Hematopoietic multipotent progenitor cell (in vitro differentiated cells): Measurements from ENCODE around the gene CCL17. TPM values are rescaled to one million over a fixed set of nuclear protein-coding genes. Genes with fewer than 3 reads are reported as not detected.
"Not testable (repeated sequence)": the region's sequence is repeated elsewhere in the genome, so short reads cannot be mapped to it uniquely, and the experiment has no call there.

Experiments used
- DNase-seq, 3 donors: peaks; one replicate each; pipeline ENCODE4 v3.0.0-alpha.2; 2011 to 2015; ENCODE audit warnings: low read depth in 2 of 3, low spot score in 2 of 3
- total RNA-seq: library from RNA; depleted of rRNA; stranded (reverse); fragments of >200 nt; gene quantifications from one replicate; pipeline ENCODE4 v1.2.3, GENCODE V29; 2012

CCL17 gene
- total RNA-seq, 1 donor = not detected

GRCh38 chr16:57427824-57428223 is 23.3 kb downstream of the CCL17 start:
- DNase-seq = no peak

GRCh38 chr16:57430955-57431354 is 26.4 kb downstream of the CCL17 start:
- DNase-seq = no peak

DNA sequence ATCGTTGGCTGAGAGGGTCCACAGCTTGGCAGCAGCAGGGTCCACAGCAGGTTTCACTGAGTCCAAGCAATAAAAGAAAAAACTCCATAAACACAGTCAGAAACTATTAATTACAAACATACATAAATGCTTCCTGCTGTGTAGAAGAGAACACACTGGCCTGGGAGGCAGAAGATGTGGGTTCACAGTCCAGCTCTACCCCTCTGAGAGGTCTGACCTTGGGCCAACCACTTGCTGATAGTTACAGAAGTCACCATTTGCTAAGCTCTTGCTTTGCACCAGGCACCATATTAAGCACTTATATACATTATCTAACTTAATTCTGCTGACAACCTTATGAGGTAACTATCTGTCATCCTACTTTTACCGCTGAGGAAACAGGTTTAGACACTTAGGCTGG is 27.9 kb downstream of the CCL17 start:
- DNase-seq = no peak

DNA sequence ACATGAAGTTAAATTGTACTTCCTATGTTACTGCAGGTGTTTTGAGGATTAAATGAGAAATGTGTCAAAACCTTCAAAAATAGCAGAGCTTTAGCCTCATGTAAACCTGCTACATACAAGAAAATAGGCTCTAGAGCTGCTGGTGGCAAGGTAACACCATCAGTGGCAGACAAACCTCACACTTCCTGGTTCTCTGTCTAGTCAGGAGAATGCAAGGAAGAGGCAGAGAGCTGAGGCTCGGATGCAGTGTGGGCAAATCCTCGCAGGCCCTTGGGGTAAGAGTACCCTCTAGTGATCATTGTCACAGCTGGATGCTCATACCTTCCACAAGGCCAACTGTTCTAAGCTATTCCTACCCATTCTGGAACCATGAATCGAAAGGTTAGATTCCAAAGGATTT is 28.4 kb downstream of the CCL17 start:
- DNase-seq = no peak

DNA sequence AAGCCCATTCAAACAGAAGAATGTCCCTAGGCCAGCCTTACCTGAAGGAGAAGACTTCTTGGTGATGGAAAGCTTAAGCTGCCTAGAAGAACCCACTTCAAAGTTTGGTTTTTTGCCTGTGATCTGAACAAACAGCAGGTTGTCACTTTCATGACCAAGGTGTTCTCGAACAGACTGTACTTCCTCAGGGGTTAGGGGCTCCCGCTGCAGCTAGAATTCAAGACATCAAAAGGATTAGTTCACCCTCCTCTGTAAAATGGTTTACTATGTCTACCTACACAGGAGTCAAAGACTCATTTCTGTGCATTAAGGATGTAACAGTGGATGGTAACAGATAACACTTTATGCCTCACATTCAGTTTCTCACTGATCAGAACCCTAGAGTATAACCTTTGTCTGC is 29.4 kb downstream of the CCL17 start:
- DNase-seq = no peak

GRCh38 chr16:57435838-57436237 is 31.3 kb downstream of the CCL17 start:
- DNase-seq = no peak

- DNase-seq = not testable (repeated sequence)
Observed at GRCh38 chr16:57439947-57440346, 35.4 kb downstream of the CCL17 start.

DNA sequence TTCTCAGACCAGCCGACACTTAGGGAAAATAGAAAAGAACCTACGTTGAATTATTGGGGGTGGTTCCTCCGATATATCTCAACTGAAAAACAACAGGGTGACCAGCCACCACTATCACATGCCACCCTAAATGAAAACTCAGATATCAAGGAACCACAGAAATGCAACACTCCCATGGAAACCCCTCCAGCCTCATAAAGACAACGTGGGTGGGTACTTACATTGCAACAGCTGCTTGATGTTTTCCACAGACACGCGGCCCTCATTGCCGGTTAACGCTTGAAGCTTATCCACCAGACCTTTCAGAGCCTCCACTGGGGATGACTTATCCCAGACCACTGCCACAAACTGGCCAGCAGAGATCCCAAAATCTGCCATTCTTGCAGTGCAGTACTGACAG is 36.0 kb downstream of the CCL17 start:
- not testable (repeated sequence) for DNase-seq

DNA sequence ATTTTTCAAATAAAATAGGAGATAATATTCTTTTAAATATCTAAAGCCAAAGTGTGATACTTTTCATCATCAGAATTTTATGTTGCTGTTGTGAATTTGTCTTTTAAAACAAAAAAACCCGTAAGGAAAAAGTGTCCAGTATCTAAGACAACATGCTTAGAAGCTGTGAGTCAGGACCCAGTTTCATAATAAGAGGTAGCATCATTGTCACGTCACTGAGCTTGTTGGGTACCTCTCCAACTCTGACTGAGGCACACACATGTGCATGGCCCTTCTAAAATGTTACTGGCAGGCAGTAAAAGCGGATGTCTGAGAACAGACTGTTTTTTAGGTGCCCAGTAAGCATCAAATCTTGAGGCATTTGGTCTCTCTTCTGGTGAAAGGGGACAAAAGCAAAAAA is 40.1 kb downstream of the CCL17 start:
- DNase-seq = no peak

- DNase-seq = no peak
Observed at GRCh38 chr16:57445510-57445909, 40.9 kb downstream of the CCL17 start.

DNA sequence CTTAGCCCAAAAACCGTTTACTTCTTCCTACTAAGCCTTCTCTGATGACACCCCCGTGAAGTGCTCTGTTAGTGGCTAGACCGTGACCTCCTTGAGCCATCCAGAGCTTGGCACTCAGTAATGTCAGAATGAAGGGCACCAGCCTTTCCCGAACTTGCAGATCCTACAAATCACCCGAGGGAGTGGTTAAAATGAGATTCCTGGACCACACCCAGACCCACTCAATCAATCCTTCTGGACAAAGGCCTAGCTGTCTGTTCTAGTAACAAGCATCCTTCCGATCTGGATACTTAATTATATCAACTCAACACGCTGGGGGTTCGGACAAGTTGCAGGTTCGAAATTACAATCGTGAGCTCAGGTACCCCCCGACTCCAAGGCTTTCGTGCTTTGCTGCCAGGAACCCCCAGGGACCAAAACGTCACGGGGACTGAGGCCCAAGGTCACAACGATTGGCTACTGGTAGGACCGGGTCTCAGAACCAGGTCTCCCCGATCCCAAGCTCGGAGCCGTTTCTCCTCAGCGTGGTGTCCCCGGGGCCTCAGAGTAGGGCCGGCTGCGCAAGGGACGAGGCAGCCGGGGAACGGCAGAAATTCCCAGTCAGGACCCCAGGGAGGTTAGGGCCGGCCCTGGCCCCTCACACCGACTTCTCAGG is 42.1 kb downstream of the CCL17 start:
- DNase-seq = peak; percentile 14 to 37 (median 24)

- peak; percentile 84 to 96 (median 92) for DNase-seq
Observed at GRCh38 chr16:57447186-57447962, 42.8 kb downstream of the CCL17 start, which contains the start of the genes CIAPIN1 and COQ9. TSS of gene CIAPIN1 (minus strand) at chr16:57447385. CDS start at chr16:57440928, 6,457 bp downstream. TSS of gene COQ9 (plus strand) at chr16:57447479. CDS start at chr16:57447506, 27 bp downstream.

DNA sequence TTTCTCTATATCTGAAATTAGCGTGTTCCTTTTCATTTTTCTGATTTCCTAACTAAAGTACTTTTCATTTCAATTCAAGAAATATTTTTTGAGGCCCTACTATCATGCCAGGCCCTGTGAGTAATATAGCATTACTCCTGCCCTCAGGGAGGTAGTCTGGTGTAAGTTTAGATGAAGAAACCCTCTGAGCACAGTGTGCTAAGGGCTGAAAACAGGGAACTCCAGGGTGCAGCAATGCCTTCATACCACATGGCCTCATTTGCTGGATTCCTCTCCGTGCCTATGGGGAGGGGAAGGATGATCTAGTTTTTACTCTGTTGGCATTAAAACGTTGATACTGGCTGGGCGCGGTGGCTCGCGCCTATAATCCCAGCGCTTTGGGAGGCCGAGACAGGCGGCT is 47.5 kb downstream of the CCL17 start:
- no peak for DNase-seq

DNA sequence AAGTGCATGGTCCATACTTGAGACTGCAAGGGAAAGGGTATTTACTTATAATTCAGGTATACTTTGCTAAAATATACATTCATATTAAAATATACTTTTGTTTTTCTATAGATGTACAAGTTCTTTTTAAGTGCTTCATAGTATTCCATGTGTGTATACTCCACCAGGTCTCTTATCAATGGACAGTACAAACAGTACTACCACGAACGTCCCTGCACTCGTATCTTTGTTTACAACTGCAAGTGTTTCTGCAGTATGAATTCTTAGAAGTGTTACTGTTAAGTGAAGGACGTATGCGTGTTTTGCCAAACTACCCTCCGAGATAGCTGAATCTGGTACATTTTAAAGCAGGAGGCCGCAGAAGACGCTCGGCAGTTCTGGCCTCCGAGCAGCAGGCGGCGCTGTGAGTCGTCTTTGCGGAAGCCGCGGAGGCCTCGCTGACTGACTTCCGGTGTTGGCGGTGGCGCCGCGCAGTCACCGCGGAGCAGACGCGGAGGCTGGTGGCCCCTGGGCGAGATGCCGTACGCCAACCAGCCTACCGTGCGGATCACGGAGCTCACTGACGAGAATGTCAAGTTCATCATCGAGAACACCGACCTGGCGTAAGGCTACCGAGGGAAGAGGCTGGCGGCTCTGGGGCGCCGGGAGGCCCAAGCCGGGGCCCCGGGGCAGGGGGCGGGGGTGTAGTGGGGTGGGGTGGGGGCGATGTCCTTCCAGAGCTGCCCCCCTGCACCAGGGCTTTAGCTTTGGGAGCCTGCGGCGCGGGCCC is 57.8 kb downstream of the CCL17 start, which contains the start of gene POLR2C:
Gene POLR2C (plus strand): TSS at position 471 of the 769 bp plus-strand sequence. CDS start 46 bp downstream, at position 517.
- peak; percentile 88 to 92 (median 91) for DNase-seq

DNA sequence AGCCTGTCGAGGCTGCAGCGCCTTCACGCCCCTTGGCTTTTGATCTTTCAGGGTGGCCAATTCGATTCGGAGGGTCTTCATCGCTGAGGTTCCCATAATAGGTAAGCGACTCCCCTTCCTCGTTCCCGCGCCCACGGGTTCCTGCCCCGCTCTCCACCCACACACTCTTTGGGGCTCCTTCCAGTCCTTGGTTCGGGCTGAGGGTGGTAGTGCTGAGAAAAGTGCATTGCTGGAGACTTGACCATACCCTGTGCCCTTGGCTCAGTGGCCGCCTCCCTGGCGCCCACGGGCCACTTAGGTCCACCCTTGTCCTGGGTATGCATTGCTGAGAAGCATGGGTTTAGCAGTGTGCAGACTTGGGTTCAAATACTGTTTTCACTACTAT is 58.4 kb downstream of the CCL17 start:
- no peak for DNase-seq

DNA sequence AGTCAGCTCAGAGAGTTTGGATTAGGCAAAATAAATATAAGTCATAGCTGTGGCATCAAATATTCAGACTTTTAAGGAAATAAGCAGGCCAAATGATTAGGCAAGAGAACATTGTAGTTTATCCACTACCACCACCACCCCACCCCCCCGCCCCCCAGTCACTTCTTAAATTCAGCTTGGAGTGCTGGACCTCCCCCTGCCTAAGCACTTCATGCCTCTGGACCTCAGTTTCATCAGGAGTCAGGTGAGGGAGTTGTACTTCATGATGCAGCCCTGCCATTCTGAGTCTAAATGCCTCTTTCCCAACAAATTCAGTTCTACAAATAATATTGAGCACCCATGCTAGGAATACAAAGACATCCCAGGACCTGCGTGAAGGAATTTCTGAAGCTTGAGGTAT is 60.0 kb downstream of the CCL17 start:
- DNase-seq = no peak

Other genes starting within 250 kb of the CCL17 start
- gene PSME3IP1, start 218.7 kb upstream of the CCL17 start, total RNA-seq = 48.5 TPM
- 28.3 TPM for gene RSPRY1, start 218.4 kb upstream of the CCL17 start, total RNA-seq
- 57.4 TPM for gene ARL2BP, start 159.5 kb upstream of the CCL17 start, total RNA-seq
- gene PLLP, start 120.1 kb upstream of the CCL17 start, total RNA-seq = 0.27 TPM
- gene CCL22, start 46.0 kb upstream of the CCL17 start, total RNA-seq = not detected
- under 0.01 TPM for gene CX3CL1, start 32.3 kb upstream of the CCL17 start, total RNA-seq
- gene CIAPIN1, start 42.6 kb downstream of the CCL17 start, total RNA-seq = 33.4 TPM
- 52.0 TPM for gene COQ9, start 42.7 kb downstream of the CCL17 start, total RNA-seq
- gene POLR2C, start 57.9 kb downstream of the CCL17 start, total RNA-seq = 126 TPM
- 17.0 TPM for gene DOK4, start 81.7 kb downstream of the CCL17 start, total RNA-seq
- gene CCDC102A, start 131.8 kb downstream of the CCL17 start, total RNA-seq = 30.4 TPM
- gene ADGRG5, start 137.9 kb downstream of the CCL17 start, total RNA-seq = 15.9 TPM
- gene ADGRG1, start 223.9 kb downstream of the CCL17 start, total RNA-seq = 93.2 TPM